ENCODE data around the gene CIAO2B.

DNA sequence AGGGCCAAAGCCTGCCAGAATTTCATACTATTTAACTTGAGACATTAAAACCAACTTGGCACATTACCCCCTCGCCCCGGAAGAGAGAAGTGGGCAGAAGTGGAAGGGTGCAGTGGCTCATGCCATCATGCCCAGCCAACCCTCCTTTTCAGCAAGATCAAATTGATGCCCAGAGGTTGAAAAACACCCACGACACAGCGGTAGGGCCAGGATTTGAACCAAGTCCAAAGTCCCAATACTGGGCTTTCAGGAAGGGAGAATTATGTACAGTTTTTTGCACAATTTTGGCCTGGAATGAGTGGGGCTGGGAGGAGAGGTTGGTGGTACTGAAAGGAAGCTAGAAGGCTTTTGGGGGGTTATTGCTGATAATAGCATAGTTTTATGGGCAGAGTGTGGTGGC, 42.8 kb downstream of the CIAO2B start:
- TF ChIP-seq, protein P1, sequence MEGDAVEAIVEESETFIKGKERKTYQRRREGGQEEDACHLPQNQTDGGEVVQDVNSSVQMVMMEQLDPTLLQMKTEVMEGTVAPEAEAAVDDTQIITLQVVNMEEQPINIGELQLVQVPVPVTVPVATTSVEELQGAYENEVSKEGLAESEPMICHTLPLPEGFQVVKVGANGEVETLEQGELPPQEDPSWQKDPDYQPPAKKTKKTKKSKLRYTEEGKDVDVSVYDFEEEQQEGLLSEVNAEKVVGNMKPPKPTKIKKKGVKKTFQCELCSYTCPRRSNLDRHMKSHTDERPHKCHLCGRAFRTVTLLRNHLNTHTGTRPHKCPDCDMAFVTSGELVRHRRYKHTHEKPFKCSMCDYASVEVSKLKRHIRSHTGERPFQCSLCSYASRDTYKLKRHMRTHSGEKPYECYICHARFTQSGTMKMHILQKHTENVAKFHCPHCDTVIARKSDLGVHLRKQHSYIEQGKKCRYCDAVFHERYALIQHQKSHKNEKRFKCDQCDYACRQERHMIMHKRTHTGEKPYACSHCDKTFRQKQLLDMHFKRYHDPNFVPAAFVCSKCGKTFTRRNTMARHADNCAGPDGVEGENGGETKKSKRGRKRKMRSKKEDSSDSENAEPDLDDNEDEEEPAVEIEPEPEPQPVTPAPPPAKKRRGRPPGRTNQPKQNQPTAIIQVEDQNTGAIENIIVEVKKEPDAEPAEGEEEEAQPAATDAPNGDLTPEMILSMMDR (IDR thresholded peaks at IDR 0.05; ENCODE audit: poor library complexity, severe bottlenecking): no peak
- TF ChIP-seq EP300 (conservative IDR thresholded peaks at IDR 0.05; ENCODE audit: poor library complexity, severe bottlenecking): no peak
